PC-9 (cell line): ENCODE results near the gene RDH8. TPM values are rescaled to one million over a fixed set of nuclear protein-coding genes. Genes with fewer than 3 reads are reported as not detected.

Experiments used
- BruUV-seq: library from RNA; stranded (reverse); fragments of 400-500 nt; replicated peaks from 2 replicates; lab custom pipeline; 2021; lab: Mats Ljungman, UMichigan
- CTCF ChIA-PET: fragments of 300-600 bp; sonication (Branson Sonifier 250); formaldehyde crosslinking; loops from one replicate; lab custom pipeline; 2022; ENCODE audit warnings: antibody characterized with exemption; lab: Charles Lee
- POLR2A ChIA-PET: fragments of 300-600 bp; sonication (Branson Sonifier 250); formaldehyde crosslinking; loops from one replicate; lab custom pipeline; 2022; ENCODE audit warnings: antibody characterized with exemption; ENCODE audit not compliant: unreplicated experiment; lab: Charles Lee
- DNase-seq, 2 experiments: peaks; one replicate each; pipeline versions ENCODE4 v3.0.0 to v3.0.0-alpha.2; 2015 to 2022; ENCODE audit warnings: mixed read lengths in 1 of 2
- H2AFZ ChIP-seq: fragments of 200-600 bp; sonication (generic); 2 replicates; pipeline ENCODE4 v1.8.1; 2017; ENCODE audit warnings: antibody characterized with exemption
- H3F3A ChIP-seq: fragments of 200-600 bp; sonication (generic); 2 replicates; pipeline ENCODE4 v1.8.1; 2017; ENCODE audit warnings: antibody characterized with exemption, mild to moderate bottlenecking, low read depth; ENCODE audit not compliant: insufficient read depth
- H3K27ac ChIP-seq: fragments of 200-600 bp; sonication (generic); 2 replicates; pipeline ENCODE4 v1.6.1; 2016; ENCODE audit warnings: mixed run types
- H3K27me3 ChIP-seq: fragments of 200-600 bp; sonication (generic); 2 replicates; pipeline ENCODE4 v1.6.1; 2016; ENCODE audit warnings: low read depth, mixed run types; ENCODE audit not compliant: insufficient read depth
- H3K36me3 ChIP-seq: fragments of 200-600 bp; sonication (generic); 2 replicates; pipeline ENCODE4 v1.6.1; 2016; ENCODE audit warnings: low read depth, mixed run types
- H3K4me1 ChIP-seq: fragments of 200-600 bp; sonication (generic); replicated peaks from 2 replicates; pipeline ENCODE4 v1.6.1; 2016; ENCODE audit warnings: mixed run types; ENCODE audit not compliant: insufficient read depth
- H3K4me2 ChIP-seq: fragments of 200-600 bp; sonication (generic); 2 replicates; pipeline ENCODE4 v1.6.1; 2017; ENCODE audit warnings: mixed run types
- H3K4me3 ChIP-seq: fragments of 200-600 bp; sonication (generic); 2 replicates; pipeline ENCODE4 v1.6.1; 2016; ENCODE audit warnings: mixed run types
- H3K79me2 ChIP-seq: fragments of 200-600 bp; sonication (generic); 2 replicates; pipeline ENCODE4 v1.6.1; 2017; ENCODE audit warnings: low read depth, mixed run types
- H3K9me2 ChIP-seq: fragments of 200-600 bp; sonication (generic); 2 replicates; pipeline ENCODE4 v1.8.1; 2017; ENCODE audit warnings: mild to moderate bottlenecking; ENCODE audit not compliant: insufficient read depth
- H3K9me3 ChIP-seq: fragments of 200-600 bp; sonication (generic); 2 replicates; pipeline ENCODE4 v1.8.1; 2016; ENCODE audit warnings: low read depth; ENCODE audit not compliant: insufficient read depth
- H4K20me1 ChIP-seq: fragments of 200-600 bp; sonication (generic); 2 replicates; pipeline ENCODE4 v1.8.1; 2017; ENCODE audit not compliant: insufficient read depth
- CTCF ChIP-seq: fragments of 200-600 bp; sonication (generic); conservative IDR thresholded peaks from 2 replicates; pipeline ENCODE4 v1.6.1; 2017; ENCODE audit warnings: mixed run types, antibody characterized with exemption, mild to moderate bottlenecking, moderate library complexity
- EZH2 ChIP-seq: fragments of 200-600 bp; sonication (generic); IDR thresholded peaks from 2 replicates; pipeline ENCODE4 v1.8.0; 2017; ENCODE audit warnings: antibody characterized with exemption, low read depth
- intact Hi-C: fragments of 100-400 bp; cut with micrococcal nuclease; formaldehyde crosslinking; loops from one replicate; pipeline ENCODE4 v1.10.0; 2022; ENCODE audit not compliant: unreplicated experiment
- total RNA-seq: library from RNA; stranded (reverse); gene quantifications from 2 replicates; pipeline ENCODE4 v1.2.3, GENCODE V29; 2021

Gene RDH8
- total RNA-seq, 1 experiment from 2014 or later = not detected

GRCh38 chr19:10026744-10027143 lies 13.5 kb downstream of the RDH8 start:
- peaks cover 87% of the 10 kb centered on the region for H3K27me3 ChIP-seq
- BruUV-seq = no TSS peak
- no peaks in the 10 kb centered on the region for H3K36me3 ChIP-seq
- no peaks in the 10 kb centered on the region for H3F3A ChIP-seq
- no peaks in the 10 kb centered on the region for H3K9me2 ChIP-seq
- TF ChIP-seq EZH2 = no peak
- TF ChIP-seq CTCF = no peak
- no peak overlapping the region for H3K4me2 ChIP-seq
- no peak overlapping the region for H3K27ac ChIP-seq
- no peaks in the 10 kb centered on the region for H4K20me1 ChIP-seq
- no peak overlapping the region for H3K4me3 ChIP-seq
- H2AFZ ChIP-seq = no peak overlapping the region
- H3K79me2 ChIP-seq = no peaks in the 10 kb centered on the region
- peaks cover 3% of the 10 kb centered on the region; the same call in 1 of the 2 replicates for H3K4me1 ChIP-seq
- ChIA-PET POLR2A (no interaction called here), CTCF (no interaction called here)
- DNase-seq = peak in 1 of 2 experiments; percentile 21
- intact Hi-C loops = loop anchor here (1.0 to 5.0 kb wide), 2 partner anchors 92 to 889 kb away; no protein-coding TSS in a partner anchor
- no peaks in the 10 kb centered on the region for H3K9me3 ChIP-seq

GRCh38 chr19:10027158-10027997 lies 14.1 kb downstream of the RDH8 start:
- H3K4me2 ChIP-seq = peak overlapping the region; percentile 43
- H3K9me2 ChIP-seq = no peaks in the 10 kb centered on the region
- no peaks in the 10 kb centered on the region for H4K20me1 ChIP-seq
- no peaks in the 10 kb centered on the region for H3K79me2 ChIP-seq
- CTCF ChIA-PET = no interaction called here
- no peak overlapping the region for H3K27ac ChIP-seq
- POLR2A ChIA-PET = interaction anchor here (0.6 kb wide), 1 partner anchor 10 kb away, joined by 3 read pairs; no protein-coding TSS in a partner anchor
- peak; percentile 84 to 96 for DNase-seq
- peaks cover 3% of the 10 kb centered on the region; the same call in 1 of the 2 replicates for H3K4me1 ChIP-seq
- intact Hi-C loops = loop anchor here (1.0 to 5.0 kb wide), 2 partner anchors 93 to 890 kb away; no protein-coding TSS in a partner anchor
- H3K36me3 ChIP-seq = no peaks in the 10 kb centered on the region
- H3K9me3 ChIP-seq = no peaks in the 10 kb centered on the region
- H2AFZ ChIP-seq = no peak overlapping the region
- TF ChIP-seq EZH2 (no peak), CTCF (peak; percentile 95)
- H3K4me3 ChIP-seq = no peak overlapping the region
- H3F3A ChIP-seq = no peaks in the 10 kb centered on the region
- BruUV-seq = no TSS peak
- H3K27me3 ChIP-seq = peaks cover 88% of the 10 kb centered on the region

- POLR2A ChIA-PET = no interaction called here
Measured at GRCh38 chr19:10033614-10034013, 20.3 kb downstream of the RDH8 start.

More at GRCh38 chr19:10033614-10034013, 20.3 kb downstream of the RDH8 start:
- intact Hi-C loops = no loop called here
- TF ChIP-seq EZH2 (no peak), CTCF (no peak)
- no peak overlapping the region for H3K4me2 ChIP-seq
- H4K20me1 ChIP-seq = no peaks in the 10 kb centered on the region
- H3K9me2 ChIP-seq = no peaks in the 10 kb centered on the region
- peak in 1 of 2 experiments; percentile 19 for DNase-seq
- H3K36me3 ChIP-seq = no peaks in the 10 kb centered on the region
- H3K9me3 ChIP-seq = no peaks in the 10 kb centered on the region
- CTCF ChIA-PET = no interaction called here
- no peak overlapping the region for H3K27ac ChIP-seq
- peaks cover 100% of the 10 kb centered on the region for H3K27me3 ChIP-seq
- no peaks in the 10 kb centered on the region for H3F3A ChIP-seq
- no peaks in the 10 kb centered on the region for H3K4me1 ChIP-seq
- H3K79me2 ChIP-seq = no peaks in the 10 kb centered on the region
- no peak overlapping the region for H3K4me3 ChIP-seq
- no peak overlapping the region for H2AFZ ChIP-seq
- no TSS peak for BruUV-seq
